ENCODE data around the gene ROBO1.

DNA sequence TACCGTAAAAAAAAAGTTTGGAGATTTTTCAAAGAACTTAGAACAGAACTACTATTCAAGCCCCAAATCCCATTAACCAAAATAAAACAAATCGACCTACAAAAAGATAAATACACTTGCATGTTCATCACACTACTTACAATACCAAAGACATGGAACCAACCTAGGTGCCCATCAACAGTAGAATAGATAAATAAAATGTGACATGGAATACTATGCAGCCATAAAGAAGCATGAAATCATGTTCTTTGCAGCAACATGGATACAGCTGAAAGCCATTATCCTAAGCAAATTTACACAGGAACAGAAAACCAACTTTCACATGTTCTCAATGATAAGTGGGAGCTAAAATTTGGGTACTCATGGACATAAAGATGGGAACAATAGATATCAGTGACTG is 768.7 kb downstream of the ROBO1 start:
- no peak for TF ChIP-seq EZH2 (IDR thresholded peaks at IDR 0.05)
- no peak for TF ChIP-seq POLR2AphosphoS5 (IDR thresholded peaks at IDR 0.05; ENCODE audit: borderline replicate concordance, low read depth, low read length)

All from SK-N-MC (cell line).